ENCODE data around the gene NRG3. TPM values are rescaled to one million over a fixed set of nuclear protein-coding genes. Genes with fewer than 3 reads are reported as not detected.

Gene NRG3
- total RNA-seq, 1 donor from 2014 or later, result not detected

DNA sequence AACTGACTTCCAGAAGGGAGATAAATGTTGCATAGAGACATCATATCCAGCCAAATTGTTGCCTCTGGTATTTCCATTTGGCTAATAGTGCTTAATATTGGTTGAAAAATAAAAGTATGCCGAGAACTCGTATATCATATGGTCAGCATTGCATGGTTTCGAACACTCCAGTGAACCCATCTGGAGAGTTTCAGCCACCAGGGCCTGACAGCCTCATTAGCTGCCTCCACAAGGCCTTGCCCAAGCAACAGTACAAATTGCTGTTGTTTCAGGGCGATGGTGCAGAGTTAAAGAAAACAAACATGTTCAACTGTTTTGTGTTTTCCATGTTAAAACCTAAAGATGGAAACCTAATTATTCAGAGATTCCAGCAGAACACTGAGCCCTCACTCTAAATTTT lies 28.5 kb downstream of the NRG3 start:
- Histone ChIP-seq H3K27me3 (ENCODE audit: control insufficient read depth, insufficient read depth, low read length) (no peaks in the 10 kb centered on the region), H3K4me3 (ENCODE audit: low read depth, low read length) (no peak overlapping the region), H3K36me3 (ENCODE audit: control insufficient read depth, insufficient read depth, low read length) (no peaks in the 10 kb centered on the region)
- DNase-seq (ENCODE audit: low read depth), result no peak
- TF ChIP-seq, protein P1, sequence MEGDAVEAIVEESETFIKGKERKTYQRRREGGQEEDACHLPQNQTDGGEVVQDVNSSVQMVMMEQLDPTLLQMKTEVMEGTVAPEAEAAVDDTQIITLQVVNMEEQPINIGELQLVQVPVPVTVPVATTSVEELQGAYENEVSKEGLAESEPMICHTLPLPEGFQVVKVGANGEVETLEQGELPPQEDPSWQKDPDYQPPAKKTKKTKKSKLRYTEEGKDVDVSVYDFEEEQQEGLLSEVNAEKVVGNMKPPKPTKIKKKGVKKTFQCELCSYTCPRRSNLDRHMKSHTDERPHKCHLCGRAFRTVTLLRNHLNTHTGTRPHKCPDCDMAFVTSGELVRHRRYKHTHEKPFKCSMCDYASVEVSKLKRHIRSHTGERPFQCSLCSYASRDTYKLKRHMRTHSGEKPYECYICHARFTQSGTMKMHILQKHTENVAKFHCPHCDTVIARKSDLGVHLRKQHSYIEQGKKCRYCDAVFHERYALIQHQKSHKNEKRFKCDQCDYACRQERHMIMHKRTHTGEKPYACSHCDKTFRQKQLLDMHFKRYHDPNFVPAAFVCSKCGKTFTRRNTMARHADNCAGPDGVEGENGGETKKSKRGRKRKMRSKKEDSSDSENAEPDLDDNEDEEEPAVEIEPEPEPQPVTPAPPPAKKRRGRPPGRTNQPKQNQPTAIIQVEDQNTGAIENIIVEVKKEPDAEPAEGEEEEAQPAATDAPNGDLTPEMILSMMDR (IDR thresholded peaks at IDR 0.05; ENCODE audit: insufficient read depth, low read length, severe bottlenecking), result no peak
- no peak for FAIRE-seq

DNA sequence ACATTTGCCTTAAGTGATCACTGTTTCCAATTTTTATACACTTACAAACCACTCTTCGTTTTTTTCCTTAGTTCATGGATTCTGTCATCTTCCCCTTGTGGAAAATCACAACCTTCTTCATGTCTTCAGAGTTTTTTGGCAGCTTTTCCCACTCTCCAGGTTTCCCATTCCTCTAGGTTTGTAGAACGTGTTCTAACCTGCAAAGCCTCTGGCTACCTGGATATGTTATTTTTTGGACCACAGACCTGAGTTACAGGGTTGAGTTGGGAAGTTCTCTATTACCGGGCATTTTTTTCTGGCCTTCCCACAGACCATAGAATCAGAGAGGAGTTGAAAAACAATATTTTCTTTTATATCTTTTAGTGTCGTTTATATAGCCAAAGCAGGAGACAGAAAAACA lies 30.2 kb downstream of the NRG3 start:
- no peaks in the 10 kb centered on the region for H3K36me3 ChIP-seq (ENCODE audit: control insufficient read depth, insufficient read depth, low read length)
- TF ChIP-seq, protein P1 (IDR thresholded peaks at IDR 0.05; ENCODE audit: insufficient read depth, low read length, severe bottlenecking), result no peak
- FAIRE-seq (no peak), DNase-seq (ENCODE audit: low read depth) (no peak)
- no peaks in the 10 kb centered on the region for H3K27me3 ChIP-seq (ENCODE audit: control insufficient read depth, insufficient read depth, low read length)
- H3K4me3 ChIP-seq (ENCODE audit: low read depth, low read length), result no peak overlapping the region

DNA sequence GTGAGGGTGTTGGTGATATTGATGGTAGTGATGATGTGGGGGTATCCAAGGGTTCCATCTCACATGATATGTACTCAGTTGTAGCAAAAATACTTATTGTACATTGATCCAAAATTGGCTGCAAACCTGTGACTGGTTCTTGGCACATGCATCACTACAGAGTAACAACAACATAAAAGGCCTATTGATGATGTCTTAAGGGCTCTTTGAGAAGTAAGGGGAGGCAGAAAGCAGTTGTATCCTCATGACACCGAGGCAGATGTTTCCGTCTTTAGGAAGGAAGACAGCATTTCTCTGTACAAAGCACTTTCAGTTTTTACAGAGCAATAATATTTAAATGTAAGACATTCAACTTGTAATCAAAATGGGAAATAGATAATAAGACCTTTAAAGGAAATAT lies 34.5 kb downstream of the NRG3 start:
- Histone ChIP-seq H3K36me3 (ENCODE audit: control insufficient read depth, insufficient read depth, low read length) (no peaks in the 10 kb centered on the region), H3K4me3 (ENCODE audit: low read depth, low read length) (no peak overlapping the region), H3K27me3 (ENCODE audit: control insufficient read depth, insufficient read depth, low read length) (no peaks in the 10 kb centered on the region)
- no peak for FAIRE-seq
- TF ChIP-seq, protein P1 (IDR thresholded peaks at IDR 0.05; ENCODE audit: insufficient read depth, low read length, severe bottlenecking), result no peak
- DNase-seq (ENCODE audit: low read depth), result no peak

DNA sequence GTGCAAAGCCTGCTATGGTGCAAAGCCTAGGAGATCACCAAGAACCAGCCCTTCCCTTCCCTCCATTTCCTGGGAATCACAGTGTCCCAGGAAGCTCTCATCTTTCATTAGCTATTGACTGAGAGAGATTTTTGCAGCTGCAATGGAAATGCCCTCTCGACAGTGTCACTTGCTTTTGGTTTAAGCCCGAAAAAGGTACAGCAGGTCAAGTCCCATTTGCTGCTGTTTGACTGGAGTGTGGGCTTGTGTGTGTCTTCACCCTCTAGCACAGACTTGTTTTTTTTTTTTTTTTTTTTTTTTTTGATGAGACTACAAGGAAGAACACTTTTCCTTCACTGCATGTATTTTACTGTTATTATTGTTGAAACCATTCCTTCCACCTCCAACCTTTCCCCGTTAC lies 36.3 kb downstream of the NRG3 start:
- H3K27me3 ChIP-seq (ENCODE audit: control insufficient read depth, insufficient read depth, low read length), result no peaks in the 10 kb centered on the region
- H3K4me3 ChIP-seq (ENCODE audit: low read depth, low read length), result no peak overlapping the region
- TF ChIP-seq, protein P1 (IDR thresholded peaks at IDR 0.05; ENCODE audit: insufficient read depth, low read length, severe bottlenecking), result no peak
- no peak for DNase-seq (ENCODE audit: low read depth)
- FAIRE-seq, result no peak
- H3K36me3 ChIP-seq (ENCODE audit: control insufficient read depth, insufficient read depth, low read length), result no peaks in the 10 kb centered on the region

DNA sequence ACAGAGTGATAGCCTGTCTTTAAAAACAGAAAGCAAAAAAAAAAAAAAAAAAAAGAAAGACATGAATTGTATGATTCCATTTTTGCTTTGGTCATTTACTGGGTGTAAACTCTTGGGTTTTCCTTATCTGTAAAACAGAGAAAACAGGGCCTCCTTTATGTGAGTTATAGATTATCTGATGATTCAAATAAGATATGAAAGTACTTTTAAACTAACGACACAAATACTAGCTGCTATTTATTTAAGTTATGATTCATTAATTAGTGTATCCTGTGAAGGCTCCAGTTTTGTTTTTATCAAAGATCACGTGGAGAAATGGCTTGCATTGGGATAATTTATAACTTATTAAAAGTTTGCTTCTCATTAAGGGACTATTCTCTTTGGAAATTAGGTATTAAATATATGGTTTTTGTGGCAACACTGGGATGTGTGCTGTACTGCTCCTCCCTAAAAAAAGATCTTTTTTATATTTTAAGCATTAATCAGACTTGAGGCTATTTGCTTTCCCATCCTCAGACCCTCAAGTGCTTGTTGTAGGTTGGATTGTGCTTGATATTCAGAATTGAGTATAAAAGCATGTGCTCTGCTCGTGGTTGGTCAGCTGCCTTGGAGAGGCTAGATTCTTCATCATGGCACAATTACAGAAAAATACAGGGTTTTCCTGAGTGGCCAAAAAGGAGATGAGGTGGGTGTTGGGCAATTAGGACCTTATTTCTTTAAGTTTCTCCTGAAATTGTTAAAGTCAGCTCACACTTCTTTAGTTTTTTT lies 39.9 kb downstream of the NRG3 start:
- no peaks in the 10 kb centered on the region for H3K36me3 ChIP-seq (ENCODE audit: control insufficient read depth, insufficient read depth, low read length)
- DNase-seq (ENCODE audit: low read depth) (no peak), FAIRE-seq (no peak)
- no peak overlapping the region for H3K4me3 ChIP-seq (ENCODE audit: low read depth, low read length)
- H3K27me3 ChIP-seq (ENCODE audit: control insufficient read depth, insufficient read depth, low read length), result no peaks in the 10 kb centered on the region
- TF ChIP-seq, protein P1 (IDR thresholded peaks at IDR 0.05; ENCODE audit: insufficient read depth, low read length, severe bottlenecking), result no peak

DNA sequence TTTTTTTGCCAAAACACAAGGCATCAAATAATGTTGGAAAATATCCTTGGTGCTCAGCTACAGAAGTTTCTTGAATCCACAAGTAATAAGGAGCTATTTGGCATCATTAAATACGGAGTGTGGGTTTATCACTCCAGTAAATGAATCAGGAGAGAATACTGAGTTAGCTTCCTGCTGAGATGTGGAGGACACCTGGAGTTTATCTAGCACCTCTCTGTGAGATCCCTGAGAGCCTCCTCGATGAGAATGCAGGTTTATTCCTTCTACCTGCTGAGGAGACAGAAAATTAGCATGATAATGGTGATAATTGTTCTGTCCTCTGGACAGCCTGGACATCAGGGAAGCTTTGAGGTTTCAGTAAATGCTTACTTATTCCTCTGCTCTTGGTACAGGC lies 40.5 kb downstream of the NRG3 start:
- TF ChIP-seq, protein P1 (IDR thresholded peaks at IDR 0.05; ENCODE audit: insufficient read depth, low read length, severe bottlenecking), result no peak
- no peak for DNase-seq (ENCODE audit: low read depth)
- Histone ChIP-seq H3K27me3 (ENCODE audit: control insufficient read depth, insufficient read depth, low read length) (no peaks in the 10 kb centered on the region), H3K36me3 (ENCODE audit: control insufficient read depth, insufficient read depth, low read length) (no peaks in the 10 kb centered on the region), H3K4me3 (ENCODE audit: low read depth, low read length) (no peak overlapping the region)
- no peak for FAIRE-seq
